ENCODE results near the gene B3GALNT1.
A peak's percentile ranks its signal among the peaks of the same experiment; 100 is the strongest.

The B3GALNT1 gene

DNA sequence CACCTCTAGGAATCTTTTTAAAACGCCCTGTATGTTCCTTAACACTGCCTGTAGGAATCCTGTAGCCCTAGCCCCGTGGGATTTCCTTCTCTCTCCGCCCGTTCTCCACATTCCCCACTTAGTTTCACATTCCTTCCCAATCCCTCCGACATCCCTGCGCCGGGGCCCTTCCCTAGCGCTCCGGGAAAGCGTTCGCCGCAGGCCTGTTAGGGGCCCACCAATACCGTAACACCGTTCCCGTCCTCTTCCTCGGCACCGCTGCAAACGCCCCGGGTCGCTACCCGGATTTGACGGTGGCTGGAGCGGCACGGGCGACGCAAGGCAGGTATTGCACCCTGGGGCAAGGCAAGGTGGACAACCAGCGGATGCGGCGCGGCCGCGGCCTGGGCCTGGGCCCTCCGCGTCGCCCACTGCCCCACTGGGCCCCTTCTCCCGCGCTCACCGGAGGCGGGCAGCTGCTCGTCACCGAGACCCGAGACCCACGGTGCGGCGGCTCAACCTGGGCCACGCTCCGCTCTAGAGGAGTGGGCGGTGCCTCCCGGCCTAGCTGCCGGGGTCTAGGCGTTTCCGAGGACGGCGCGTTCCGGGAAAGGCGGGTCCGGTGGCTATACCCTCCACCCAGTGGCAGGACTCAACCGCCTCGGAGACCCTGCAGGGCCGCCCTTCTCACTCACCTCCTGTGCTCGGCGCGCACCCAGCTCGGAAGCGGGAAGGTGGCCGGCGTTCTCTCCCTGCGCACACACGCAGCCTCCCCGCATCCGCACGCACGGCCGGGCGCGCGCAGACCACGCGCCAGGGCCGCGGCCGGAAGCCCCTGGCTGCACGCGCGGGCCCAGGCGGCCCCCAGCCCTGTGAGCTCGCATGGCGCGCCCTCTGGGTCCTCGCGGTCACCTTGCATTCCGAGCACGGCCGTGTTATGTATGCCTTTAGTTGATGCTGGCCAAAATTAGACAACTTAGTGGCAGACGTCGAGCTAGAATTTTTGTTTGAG is at the start of gene B3GALNT1:
Gene B3GALNT1 (minus strand): TSS at position 789 of the 991 bp plus-strand sequence. CDS start 18,595 bp downstream, outside the sequence.
- peak within 1 kb of the TSS; percentile 35 for H3K4me3 ChIP-seq (ENCODE audit: low read depth, low read length)

DNA sequence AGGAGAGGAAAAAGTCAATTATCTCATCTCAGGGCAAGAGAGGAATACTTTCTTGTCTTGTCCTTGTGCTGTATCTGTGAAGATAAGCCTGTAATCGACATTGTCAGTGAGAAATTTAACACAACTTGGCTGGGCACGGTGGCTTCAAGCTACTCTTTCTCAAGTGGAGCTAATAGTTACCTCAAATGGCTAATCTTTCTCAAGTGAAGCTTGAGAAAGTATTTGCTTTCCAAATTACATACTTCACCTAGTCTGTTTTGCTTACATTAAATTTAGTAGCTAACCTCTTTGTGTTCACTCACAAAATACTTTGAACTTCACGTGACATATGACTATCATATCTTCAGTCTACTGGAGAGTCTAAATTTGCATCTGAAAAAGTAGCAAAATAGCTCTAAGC is 48.3 kb upstream of the B3GALNT1 start:
- H3K4me3 ChIP-seq (ENCODE audit: low read depth, low read length), result no peak overlapping the region

GRCh38 chr3:161150001-161150525 is 44.9 kb upstream of the B3GALNT1 start:
- no peak overlapping the region for H3K4me3 ChIP-seq (ENCODE audit: low read depth, low read length)

- H3K4me3 ChIP-seq (ENCODE audit: low read depth, low read length), result no peak overlapping the region
These were observed 44.4 kb upstream of the B3GALNT1 start for GRCh38 chr3:161149529-161149928.

- no peak overlapping the region for H3K4me3 ChIP-seq (ENCODE audit: low read depth, low read length)
These were observed 43.8 kb upstream of the B3GALNT1 start for GRCh38 chr3:161148832-161149475.

DNA sequence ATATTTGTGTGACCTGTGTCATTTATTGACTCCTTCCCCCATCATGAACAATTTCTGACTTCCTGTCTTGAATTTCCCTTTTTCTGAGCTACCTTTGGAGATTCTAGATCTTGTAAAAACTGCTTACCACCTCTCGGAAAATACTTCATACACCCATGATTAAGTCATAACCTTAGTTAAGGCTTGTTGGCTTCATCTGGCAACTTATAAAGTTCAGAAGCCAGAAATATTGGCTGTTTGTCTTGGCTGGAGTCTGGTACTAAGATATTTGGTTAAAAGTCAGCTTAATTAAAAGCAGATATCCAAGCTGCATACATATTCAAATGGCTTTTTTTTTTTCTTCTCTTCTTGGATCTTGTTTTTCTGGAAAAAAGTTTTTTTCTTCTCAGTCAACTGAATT is 37.3 kb upstream of the B3GALNT1 start:
- no peak overlapping the region for H3K4me3 ChIP-seq (ENCODE audit: low read depth, low read length)

- H3K4me3 ChIP-seq (ENCODE audit: low read depth, low read length), result no peak overlapping the region
These were observed 34.5 kb upstream of the B3GALNT1 start for GRCh38 chr3:161139686-161140085.

- no peak overlapping the region for H3K4me3 ChIP-seq (ENCODE audit: low read depth, low read length)
These were observed 32.1 kb upstream of the B3GALNT1 start for GRCh38 chr3:161137260-161137659.

DNA sequence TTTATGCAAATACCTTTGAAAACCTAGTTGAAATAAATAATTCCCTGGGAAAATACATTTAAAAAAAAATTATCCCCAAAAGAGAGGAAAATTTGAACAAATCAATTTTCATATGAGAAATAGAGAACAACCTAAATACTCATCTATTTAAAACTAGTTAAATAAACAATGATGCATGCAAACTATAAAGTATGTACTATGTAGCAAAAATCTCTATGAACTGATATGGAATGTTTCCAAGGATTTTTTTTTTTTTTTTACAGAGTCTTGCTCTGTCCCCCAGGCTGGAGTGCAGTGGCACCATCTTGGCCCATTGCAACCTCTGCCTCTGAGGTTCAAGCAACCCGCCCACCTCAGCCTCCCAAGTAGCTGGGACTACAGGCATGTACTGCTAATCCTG is 27.2 kb upstream of the B3GALNT1 start:
- H3K4me3 ChIP-seq (ENCODE audit: low read depth, low read length), result no peak overlapping the region

DNA sequence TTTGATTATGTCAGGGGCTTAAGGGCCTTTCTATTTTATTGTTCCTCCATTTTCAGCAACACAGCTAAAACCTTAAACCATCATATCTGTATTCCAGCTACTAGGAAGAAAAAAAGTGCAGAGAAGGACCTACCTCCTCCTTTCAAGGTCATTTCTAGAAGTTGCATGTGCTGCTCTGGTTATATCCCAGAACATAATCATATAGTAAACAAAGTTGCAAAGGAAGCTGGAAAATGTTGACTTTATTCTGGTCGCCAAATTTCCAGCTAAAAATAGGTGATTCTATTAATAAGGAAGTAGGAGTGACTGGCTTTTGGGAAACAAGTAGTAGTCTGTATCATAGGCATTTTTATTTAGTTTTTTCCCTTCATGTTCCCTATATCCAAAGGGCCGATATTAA is 21.3 kb upstream of the B3GALNT1 start:
- H3K4me3 ChIP-seq (ENCODE audit: low read depth, low read length), result no peak overlapping the region

DNA sequence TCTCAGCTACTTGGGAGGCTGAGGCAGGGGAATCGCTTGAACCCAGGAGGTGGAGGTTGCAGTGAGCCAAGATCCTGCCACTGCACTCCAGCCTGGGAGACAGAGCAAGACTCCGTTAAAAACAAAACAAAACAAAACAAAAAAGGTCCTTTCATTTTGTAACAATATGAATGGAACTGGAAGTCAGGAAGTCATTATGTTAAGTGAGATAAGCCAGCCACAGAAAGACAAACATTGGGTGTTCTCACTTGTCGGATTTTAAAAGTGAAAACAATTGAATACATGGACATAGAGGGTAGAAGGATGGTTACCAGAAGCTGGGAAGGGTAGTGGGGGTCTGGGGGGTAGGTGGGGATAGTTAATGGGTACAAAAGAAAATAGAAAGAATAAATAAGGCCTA is 12.5 kb upstream of the B3GALNT1 start:
- H3K4me3 ChIP-seq (ENCODE audit: low read depth, low read length), result no peak overlapping the region

DNA sequence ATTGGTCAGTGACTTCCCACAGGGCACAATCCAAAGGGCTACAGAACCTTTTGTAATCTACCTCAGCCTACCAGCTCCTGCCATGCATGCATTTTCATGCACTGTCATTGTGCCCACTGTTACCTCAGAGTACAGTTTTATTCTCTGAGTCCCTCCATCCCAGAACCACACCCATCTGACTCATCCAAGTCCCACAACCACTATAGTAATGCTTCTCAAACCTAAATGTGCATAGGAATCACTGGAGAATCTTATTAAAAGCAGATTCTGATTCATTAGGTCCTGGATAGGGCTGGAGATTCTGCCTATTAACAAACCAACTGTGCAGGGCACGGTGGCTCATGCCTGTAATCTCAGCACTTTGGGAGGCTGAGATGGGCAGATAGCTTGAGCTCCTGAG is 3.7 kb upstream of the B3GALNT1 start:
- H3K4me3 ChIP-seq (ENCODE audit: low read depth, low read length), result no peak overlapping the region

DNA sequence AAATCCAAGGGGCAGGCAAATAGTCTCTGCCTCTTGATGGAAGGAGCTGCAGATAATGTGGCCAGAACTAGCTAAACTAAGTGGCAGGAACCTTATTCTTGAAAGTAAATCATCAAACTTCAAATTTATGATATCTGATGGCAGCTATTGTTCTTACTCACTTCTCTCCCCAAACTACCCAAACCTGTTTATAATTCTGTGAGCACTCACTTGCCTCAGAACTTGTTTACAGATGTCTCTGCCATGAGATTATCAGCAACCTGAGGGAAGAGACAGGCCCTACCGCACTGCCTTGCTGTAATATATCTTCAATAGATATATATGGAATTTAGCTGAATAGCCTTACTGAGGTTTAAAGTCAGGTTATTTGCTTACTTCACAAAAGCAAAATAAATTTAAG is 2.2 kb upstream of the B3GALNT1 start:
- no peak overlapping the region for H3K4me3 ChIP-seq (ENCODE audit: low read depth, low read length)

- H3K4me3 ChIP-seq (ENCODE audit: low read depth, low read length), result peak overlapping the region; percentile 35
These were observed 1.3 kb downstream of the B3GALNT1 start for GRCh38 chr3:161103776-161104385.

GRCh38 chr3:161101609-161102008 is 3.5 kb downstream of the B3GALNT1 start:
- H3K4me3 ChIP-seq (ENCODE audit: low read depth, low read length), result no peak overlapping the region

DNA sequence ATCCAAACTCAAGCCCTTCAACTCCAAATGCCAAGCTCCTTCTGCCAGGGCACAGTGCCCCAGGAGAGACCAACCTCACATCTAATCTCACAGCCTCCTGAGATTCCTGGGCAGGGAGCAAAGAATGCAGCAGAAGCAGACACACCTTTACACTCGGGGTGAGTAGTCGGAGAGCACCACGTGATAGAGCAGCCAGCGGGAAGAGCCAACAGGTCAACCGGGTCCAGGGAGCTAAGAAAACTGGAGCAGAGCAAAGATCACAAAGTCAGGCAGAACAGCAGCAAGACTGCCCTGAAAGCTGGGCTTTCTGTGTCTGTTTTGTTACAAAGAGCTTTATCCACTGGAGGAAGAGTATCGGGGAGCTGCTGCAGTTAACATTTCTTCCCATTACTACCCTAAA is 4.2 kb downstream of the B3GALNT1 start:
- H3K4me3 ChIP-seq (ENCODE audit: low read depth, low read length), result no peak overlapping the region

GRCh38 chr3:161096771-161097367 is 8.3 kb downstream of the B3GALNT1 start:
- H3K4me3 ChIP-seq (ENCODE audit: low read depth, low read length), result no peak overlapping the region

DNA sequence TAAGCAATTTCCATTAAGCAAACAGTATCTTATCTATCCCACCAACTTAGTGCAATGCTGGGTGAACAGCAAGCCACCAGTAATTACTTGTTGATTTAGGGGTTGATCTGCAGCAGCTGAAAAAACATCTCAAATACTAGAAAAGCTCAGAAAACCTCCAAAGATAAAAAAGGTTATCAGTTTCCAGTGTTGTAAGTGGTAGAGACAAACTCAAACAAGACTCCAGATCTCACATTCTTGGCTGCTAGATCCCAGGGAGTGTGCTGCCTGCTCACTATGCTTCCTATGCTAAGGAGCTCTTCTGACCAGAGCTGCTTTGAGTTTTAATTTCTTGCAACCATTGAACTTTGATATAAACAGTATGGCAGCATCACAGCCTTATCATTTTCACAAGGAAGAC is 11.3 kb downstream of the B3GALNT1 start:
- H3K4me3 ChIP-seq (ENCODE audit: low read depth, low read length), result no peak overlapping the region

GRCh38 chr3:161084277-161084676 is 20.9 kb downstream of the B3GALNT1 start:
- H3K4me3 ChIP-seq (ENCODE audit: low read depth, low read length), result no peak overlapping the region

- no peak overlapping the region for H3K4me3 ChIP-seq (ENCODE audit: low read depth, low read length)
These were observed 22.0 kb downstream of the B3GALNT1 start for GRCh38 chr3:161083131-161083530.

DNA sequence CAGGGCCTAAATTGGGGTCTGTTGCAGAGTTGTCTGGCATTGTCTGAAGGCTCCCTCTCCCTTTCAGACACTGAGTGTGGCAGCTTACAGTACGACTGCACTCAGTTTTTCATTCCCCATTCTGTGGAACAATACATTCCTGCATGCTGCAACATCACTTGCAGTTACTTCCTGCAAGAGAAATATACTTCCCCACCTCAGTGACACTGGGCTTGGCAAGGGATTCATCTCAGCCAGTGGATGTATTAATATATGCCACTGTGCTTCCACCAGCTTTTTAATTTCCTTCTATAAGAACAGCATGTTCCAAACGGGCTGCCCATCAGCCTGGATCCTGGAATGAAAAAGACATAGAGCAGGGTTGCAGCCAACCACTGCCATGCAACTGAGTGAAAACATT is 23.1 kb downstream of the B3GALNT1 start:
- no peak overlapping the region for H3K4me3 ChIP-seq (ENCODE audit: low read depth, low read length)
